SH-SY5Y (cell line): ENCODE measurements around the gene DAPP1.

Experiments
- GATA2 ChIP-seq: IDR thresholded peaks from 2 replicates; pipeline ENCODE4 v1.6.1; 2011; ENCODE audit warnings: mild to moderate bottlenecking, low read depth, low read length
- GATA3 ChIP-seq: IDR thresholded peaks from 2 replicates; pipeline ENCODE4 v1.6.1; 2011; ENCODE audit warnings: low read depth, mild to moderate bottlenecking, low read length, moderate library complexity

DAPP1 gene

DNA sequence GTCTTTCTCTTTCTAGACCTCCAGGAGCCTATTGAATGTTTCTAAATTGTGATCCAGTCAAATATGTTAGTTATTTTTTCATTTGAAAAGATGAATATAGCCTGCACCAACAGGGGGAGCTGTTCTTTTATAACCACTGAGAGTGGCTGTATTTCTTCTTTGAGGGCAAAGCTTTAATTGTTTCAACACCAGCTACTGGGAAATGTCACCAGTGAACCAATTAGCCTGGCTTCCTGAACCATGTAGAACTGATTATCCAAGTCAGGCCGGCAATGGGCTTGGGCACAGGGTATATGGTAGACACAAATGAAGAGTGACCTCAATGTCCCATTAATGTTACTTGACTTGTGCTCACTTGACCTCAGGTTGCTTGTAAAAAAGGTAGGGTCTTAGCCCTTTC lies 4.8 kb upstream of the DAPP1 start:
- TF ChIP-seq GATA2 = no peak
- no peak for TF ChIP-seq GATA3

DNA sequence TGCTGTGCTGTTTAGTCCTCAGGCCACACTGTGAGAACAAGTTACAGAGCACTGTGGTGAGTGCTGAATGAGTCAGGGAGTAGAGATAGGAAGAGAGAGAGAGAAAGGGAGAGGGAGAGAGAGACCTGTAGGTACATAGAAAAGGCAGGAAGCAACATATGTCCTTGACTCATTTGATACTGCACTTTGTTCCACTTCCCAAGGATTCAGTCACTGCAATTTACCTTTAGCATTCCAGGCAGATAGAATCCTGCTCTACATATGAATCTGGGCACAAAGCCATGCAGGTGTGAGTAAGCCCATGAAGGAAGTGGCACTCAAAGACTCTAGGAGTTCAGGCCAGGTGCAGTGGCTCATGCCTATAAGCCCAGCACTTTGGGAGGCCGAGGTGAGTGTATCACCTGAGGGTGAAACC lies 1.0 kb upstream of the DAPP1 start:
- no peak for TF ChIP-seq GATA2
- TF ChIP-seq GATA3 = no peak

DNA sequence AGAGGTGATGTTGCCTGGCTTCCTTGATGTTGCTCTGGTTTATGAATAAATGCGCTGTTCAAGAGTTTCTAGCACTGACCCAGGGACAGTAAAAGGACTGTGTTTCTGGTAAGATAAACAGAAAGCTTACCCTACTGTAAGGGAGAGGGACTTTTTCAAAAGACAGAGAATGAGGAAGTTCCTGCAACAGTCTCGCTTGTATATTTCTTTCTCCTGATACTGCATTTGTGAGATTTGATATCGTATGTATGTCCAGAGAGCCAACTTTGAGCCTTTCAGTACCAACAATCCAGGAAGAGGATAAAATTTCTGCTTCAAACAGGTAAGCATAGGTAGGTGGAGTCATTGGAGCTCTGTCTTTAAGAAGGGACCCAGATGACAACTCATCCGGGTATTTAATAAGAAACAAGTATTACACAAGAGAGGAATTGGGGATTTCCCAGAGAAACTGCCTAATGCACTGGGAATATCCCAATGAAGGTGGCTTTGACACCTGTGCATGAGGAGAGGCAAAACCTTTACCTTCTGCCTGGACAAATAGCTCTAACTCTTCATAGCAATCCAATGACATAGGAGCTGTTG lies 773 bp downstream of the DAPP1 start:
- TF ChIP-seq GATA3 (no peak), GATA2 (no peak)

DNA sequence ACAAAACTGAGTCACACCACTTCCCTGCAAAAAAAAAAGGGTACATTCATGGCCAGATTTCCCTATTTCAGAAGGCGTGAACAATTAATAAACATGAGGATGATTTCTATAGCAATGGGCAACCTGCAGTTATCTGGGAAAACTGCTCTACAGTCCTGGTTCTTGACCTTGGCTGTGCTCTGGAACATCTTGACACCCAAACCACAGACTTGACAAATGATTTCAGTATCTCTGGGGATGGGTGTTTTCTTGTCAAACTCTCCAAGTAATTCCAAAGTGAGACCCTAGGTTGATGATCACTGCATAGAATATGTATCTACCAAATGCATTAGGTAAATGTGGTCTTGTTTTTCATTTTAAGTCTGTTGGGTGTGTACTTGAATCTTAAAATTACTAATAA lies 2.0 kb downstream of the DAPP1 start:
- TF ChIP-seq GATA2 = no peak
- TF ChIP-seq GATA3 = no peak

DNA sequence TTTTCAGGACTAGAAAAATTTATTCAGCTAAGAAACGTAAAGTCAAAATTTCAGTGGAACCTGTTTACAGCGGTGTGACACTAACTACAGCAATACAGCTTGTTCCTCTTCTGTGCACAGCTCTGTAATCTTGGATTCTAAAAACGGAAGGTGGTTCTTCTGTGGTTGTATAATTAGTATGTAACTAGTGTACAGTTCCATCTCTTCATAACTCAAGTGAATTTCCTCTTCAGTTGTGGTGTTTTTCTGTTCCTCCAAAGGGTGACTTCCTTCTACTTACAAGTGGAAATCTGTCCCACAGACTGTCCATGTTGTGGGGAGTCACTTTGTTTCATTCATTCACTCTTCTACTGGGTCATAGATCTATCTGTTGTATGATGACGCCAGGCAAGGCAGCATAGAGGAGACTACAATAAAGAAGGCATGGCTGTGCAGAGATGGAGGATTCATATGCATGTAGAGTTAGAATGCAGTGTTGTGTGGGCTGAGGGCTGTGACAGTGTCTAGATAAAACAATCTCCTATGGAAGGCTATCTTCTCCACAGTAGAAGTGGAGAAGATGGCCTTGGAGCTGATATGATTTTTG lies 5.4 kb downstream of the DAPP1 start:
- TF ChIP-seq GATA3 (no peak), GATA2 (no peak)

DNA sequence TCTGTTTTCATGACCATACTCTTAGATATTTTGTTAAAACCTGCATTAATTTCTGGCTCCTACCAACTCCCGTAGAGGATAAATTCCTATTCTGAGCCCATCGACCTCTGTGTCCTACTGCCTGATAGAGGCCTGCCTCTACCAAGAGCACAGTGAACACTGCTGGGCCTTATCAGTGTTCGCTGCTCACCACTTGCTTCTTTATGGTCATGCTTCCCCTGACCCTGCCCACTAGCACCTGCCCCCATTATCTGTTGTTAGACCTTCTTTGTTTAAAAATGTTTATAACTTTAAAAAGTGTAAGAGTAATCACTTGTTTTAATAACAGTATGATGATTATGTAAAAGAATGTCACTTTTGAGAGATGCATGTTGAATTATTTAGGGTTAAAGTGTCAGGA lies 6.1 kb downstream of the DAPP1 start:
- no peak for TF ChIP-seq GATA3
- no peak for TF ChIP-seq GATA2

DNA sequence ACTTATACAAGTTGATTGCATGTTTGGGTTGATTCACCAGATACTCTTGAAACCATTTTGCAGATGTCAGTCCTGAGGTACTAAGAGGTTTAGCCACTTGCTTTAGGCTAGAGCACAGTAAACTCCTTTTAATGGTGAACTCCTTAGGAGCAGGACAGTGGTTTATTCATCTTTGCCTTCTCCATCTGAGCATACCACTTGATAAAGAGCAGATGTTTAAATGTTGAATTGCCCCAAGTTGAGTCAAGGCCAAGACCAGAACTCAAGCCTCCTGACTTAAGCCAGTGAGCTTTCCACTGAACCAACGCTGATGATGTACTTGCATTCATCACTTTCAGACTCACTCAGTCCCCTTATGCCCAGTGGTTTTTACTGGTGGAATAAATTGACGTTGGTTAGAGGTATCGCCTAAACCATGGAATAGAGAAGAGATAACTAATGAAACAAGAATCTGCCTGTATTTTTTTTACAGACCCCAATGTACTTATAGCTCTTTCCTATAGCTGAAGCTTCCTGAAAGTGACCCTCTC lies 7.5 kb downstream of the DAPP1 start:
- TF ChIP-seq GATA3 (no peak), GATA2 (no peak)

DNA sequence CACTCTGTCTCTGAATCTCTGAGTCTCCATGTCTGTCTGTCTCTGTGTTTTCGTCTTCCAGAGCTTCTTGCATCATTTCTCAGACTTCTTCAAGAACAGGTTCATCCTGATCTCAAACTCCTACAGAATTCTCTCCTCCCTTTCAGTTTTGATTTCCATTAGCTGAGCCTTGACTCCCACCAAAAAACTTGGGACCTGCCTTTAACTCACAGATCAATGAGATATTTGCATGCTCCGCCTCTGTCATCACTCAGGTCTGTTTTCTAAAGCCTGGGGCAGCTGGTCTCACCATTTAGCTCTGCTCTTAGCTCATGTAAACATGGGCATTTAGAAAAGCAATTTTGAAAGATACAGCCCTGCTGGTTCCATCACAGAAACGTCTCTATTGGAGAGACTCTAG lies 8.6 kb downstream of the DAPP1 start:
- TF ChIP-seq GATA2 = no peak
- no peak for TF ChIP-seq GATA3

DNA sequence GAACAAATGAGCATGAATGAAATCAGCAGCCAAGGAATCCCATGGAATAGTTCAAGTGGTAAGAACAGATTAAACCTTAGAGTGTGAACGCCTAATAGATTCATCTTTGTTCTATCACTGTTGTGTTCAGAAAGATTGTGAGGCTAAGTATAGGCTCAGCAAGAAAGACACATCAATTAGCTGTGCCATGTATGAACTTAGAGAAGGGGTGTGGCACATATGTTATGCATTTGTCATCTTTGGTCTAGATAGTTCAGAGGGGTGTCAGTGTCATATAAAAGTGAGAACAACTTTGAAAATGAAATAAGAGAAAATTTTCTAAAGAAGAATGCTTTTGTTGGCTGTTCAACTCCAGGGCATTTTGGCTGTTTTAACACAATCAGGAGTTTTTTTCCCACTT lies 9.4 kb downstream of the DAPP1 start:
- TF ChIP-seq GATA3 = no peak
- no peak for TF ChIP-seq GATA2

DNA sequence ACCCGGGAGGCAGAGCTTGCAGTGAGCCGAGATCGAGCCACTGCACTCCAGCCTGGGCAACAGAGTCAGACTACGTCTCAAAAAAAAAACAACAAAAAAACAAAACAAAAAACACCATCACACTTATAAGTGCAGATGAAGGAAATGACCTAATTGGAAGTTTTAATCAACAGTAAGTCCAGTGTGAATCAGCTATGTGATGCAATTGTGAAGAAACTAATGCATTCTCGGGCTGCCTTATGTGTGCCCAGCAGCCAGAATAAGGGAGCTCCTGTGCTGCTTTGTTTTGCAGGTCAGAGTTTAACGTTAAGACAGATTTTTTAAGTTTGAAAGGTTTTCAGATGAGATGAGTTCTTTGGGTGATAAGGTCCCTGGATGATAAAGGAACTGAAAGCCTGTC lies 10.8 kb downstream of the DAPP1 start:
- TF ChIP-seq GATA2 = no peak

DNA sequence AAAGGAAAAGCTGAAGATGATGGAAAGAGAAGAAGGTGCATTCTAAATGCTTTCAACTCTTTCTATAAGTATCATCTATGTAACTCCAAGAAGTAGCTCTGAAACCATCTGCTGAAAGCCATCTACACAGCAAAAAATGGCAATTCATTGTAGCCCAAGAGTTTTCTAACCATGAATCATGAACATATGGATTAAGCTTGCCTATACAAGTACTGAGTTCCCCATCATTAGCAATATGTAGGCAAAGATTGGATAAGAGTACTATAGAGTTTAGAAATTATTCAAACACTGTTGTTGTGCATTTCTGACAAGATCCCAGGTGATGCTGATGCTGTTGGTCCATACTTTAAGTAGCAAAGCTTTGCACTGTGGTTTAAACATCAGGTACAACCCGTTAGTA lies 11.2 kb downstream of the DAPP1 start:
- TF ChIP-seq GATA2 (no peak), GATA3 (no peak)

DNA sequence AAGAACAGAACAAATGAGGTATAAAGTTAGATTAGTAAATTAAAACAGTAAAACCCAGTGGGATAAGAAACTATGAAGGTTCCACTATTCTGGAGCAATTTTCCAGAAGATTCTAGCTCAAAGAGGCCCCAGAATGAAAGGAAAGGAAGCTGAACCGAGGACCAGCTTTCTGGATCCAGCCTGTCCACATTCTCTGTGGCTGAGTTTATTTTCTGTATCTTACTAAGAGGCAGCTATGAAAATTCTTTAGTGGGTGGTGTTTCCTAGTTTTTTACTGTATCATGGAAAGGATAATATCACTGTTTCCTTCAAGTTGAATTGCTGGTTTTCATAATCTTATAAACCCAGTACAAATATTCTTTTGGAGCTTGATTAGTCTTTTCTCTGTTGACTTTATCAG lies 11.8 kb downstream of the DAPP1 start:
- TF ChIP-seq GATA3 = no peak
- no peak for TF ChIP-seq GATA2

DNA sequence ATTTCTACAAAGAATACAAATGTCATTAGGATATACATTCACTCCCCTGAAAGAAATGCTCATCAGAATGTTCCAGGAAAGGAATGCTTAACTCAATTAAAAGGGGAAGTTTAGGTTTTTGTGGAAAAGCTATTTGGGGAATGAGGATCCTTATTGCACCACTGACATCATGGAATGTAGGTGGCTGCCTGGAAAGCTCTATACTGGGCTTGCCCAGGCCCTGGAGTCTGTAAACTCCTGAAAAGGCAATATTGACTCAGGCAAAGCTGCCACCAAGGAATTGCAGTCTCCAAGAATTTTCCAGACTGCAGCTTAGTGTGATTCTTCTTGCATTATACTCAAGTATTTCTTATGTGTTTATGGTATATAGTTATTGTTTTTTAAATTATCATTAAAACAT lies 15.7 kb downstream of the DAPP1 start:
- TF ChIP-seq GATA2 (no peak), GATA3 (no peak)

DNA sequence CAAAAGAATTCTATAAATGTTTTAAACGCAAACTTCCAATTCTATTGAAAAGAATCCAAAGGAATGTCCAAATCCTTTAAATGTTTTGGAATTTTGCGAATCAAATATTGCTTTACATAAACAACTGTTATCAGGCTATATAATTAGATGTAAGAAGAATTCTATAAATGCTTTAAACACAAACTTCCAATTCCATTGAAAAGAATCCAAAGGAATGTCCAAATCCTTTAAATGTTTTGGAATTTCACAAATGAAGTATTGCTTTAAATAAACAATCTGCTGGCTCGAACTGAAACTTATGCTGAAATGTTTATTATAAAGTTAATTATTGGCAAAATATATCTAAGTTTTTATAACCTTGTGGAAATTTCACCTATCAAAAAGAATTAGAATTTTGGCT lies 16.1 kb downstream of the DAPP1 start:
- no peak for TF ChIP-seq GATA3
- TF ChIP-seq GATA2 = no peak

DNA sequence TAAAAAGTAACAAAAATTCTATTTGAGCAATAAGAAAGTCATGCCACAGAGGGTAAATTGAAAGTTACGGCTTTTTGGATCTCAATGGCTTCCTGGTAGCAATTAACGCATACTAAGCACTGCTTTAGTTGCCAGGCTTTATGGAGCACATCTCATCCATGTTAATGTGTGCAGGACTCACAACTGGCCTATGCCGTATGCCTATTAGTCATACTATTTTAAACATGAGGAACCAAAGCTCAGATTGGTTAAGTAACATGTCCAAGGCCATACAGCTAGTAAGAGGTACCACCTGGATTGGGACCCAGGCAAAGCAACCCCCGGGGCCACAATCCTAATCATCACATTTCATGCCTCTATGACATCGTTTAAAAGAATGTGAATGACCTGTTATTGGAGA lies 17.1 kb downstream of the DAPP1 start:
- TF ChIP-seq GATA3 (no peak), GATA2 (no peak)

DNA sequence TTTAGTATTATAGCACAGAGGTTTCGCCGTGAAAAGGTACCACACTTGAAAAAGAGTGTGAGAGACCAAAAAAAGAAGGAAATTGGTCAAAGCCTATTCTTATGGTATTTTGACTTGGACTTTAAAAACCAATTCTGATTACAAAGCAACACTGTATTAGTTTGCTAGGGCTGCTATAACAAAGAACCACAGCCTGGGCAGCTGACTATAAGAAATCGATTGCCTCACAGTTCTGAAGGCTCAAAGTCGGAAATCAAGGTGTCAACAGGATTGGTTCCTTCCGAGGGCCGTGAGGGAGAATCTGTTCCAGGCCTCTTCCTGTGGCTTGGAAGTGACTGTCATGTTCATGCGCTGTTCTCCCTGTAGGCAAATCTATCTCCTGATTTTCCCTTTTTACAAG lies 17.9 kb downstream of the DAPP1 start:
- no peak for TF ChIP-seq GATA3
- TF ChIP-seq GATA2 = no peak
